Posterior vena cava (tissue), 2 donors: Measurements from ENCODE around the gene DND1. TPM values are rescaled to one million over a fixed set of nuclear protein-coding genes. Genes with fewer than 3 reads are reported as not detected.
"Not testable (repeated sequence)": the region's sequence is repeated elsewhere in the genome, so short reads cannot be mapped to it uniquely, and the experiment has no call there.

Experiments used
- DNase-seq: peaks from one replicate; pipeline ENCODE4 v3.0.0-alpha.2; 2020; ENCODE audit warnings: low spot score
- intact Hi-C, 2 donors: fragments of 100-400 bp; cut with DNase I; formaldehyde crosslinking; loops; one replicate each; pipeline versions ENCODE4 v1.14.1 to v1.14.2; 2022 to 2023
- total RNA-seq, 2 donors: library from RNA; stranded (reverse); fragmentation: NEBNext Ultra II Directional; extraction: Animal tissue kit (Norgen Biotek cat#: 25700); gene quantifications; one replicate each; pipeline ENCODE4 v1.2.1, GENCODE V29; 2021
- donor health status: DM: yes; HTN: yes; CAD: no.
- donor health status: DM: yes; HTN: yes; CAD: no.

Gene DND1
- total RNA-seq, 2 donors from 2014 or later, result 0.52 to 0.56 TPM

DNA sequence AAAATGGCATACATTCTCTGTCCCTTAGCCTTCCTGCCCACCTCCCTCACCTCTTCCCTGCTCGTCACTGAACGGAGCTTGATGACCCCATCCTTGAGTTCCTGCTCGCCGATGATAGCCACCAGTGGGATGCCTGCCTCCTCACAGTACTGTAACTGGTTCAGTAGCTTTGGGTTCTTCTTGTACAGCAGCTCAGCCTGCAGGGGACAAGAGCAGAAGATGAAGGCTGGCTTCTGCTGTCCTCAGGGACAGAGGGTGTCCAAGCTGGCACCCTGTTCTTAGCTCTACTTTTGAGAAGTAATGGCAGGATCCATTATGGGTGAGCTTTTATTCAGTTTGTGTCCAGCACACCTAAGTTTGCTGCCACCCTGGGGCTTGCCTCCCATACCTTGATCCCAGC lies 1.3 kb upstream of the DND1 start:
- intact Hi-C loops, result no loop called here

DNA sequence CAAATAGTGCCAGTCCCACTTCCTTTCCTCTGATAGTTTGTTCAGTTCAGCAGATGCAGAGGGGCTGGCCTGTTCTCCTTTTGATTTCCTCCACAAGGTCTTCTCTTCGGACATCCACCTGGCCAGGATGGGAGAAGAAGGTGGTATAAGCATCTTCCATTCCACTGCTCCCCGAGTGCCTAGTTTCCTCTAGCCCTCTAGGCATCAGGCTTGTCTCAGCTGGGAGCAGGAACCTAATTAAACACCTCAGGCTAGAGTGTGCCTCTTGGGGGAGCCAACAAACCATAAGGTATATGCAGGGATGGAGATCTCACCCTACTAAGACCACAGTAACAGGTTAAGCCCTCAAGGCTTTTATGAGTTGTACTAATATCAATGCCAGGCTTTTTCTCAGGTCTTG lies 835 bp upstream of the DND1 start:
- intact Hi-C loops, result no loop called here
- DNase-seq, result no peak

More for the DNA sequence above, 1.3 kb upstream of the DND1 start:
- no peak for DNase-seq

DNA sequence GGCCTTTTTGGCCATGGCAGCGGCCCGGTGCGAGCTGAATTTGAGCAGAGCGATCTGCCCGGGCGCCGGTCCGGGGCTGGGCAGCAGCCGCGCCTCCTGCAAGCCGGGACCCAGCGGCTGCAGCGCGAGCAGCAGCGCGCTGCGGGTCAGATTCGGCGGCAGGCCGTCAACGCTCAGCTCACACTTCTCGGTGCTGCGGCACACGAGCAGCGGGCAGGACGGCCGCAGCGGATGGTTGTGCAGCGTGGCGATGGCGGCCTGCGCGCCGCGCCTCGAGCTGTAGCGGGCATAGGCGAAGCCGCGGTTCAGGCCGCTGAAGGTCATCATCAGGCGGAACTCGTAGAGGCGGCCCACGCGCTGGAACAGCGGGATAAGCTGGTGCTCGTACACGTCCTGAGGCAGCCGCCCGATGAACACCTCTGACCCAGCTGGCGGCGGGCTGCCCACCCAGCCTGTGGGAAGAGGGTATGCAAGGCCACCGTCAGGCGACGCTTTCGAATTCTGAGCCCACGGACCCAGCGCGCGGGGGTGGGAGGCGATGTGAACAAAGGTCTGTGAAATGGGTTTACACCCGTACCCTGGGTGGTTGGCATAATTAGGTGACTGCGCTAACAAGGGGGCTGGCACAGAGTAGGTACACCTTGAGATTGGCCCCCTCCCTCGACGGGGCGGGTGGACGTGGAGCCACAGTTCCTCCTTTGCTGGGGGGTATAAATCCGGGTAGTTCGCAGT lies 755 bp downstream of the DND1 start:
- no peak for DNase-seq
- intact Hi-C loops, result no loop called here

DNA sequence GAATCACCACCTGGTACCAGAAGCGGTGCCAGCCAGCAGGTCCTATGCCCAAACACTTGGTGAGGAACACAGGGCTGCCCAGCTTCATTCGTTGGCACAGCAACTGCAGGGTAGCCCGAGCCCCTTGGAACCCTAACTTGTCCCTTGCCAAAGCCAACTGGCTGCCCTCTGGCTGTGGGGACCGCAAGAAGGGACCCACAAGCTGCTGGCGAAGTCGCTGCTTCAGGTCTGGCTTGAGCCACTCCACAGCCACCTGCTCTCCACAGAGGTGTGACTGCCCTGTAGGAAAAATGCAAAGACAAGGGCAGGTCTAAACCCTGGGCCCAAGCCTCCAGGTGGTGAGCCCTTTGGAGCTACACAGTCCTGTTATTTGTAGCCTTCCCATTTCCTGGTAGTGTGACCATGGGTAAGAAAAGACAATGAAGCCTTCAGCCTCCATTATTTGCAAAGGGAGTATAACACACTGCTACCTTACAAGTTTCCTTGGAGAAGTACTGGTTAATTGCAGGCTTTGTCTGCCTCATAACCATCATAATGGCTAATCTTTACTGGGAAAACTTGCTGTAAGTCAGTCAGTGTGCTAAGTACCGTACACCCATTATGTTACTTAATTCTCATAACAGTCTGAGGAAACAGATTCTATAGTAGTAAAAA lies 1.8 kb downstream of the DND1 start:
- DNase-seq, result no peak
- intact Hi-C loops, result no loop called here

DNA sequence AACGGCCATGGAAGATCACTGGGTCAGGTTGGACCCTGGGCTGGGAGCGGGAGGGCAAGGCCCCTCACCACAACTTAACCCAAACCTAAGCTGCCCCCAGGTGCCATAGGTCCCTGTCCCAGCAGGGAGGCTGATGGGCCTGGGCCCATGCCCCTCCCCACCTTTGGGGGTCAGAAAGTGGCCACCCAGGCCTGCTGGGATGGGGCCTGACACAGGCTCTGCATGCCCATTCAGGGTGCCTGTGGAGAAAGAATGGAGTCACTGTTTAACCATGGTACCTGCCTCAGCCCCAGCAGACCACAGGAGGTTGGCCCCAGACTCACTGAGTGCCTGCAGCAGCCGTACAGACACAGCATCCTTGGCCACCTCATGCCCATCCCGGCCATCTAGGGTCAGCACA lies 2.3 kb downstream of the DND1 start:
- DNase-seq, intact Hi-C loops: not testable (repeated sequence)

DNA sequence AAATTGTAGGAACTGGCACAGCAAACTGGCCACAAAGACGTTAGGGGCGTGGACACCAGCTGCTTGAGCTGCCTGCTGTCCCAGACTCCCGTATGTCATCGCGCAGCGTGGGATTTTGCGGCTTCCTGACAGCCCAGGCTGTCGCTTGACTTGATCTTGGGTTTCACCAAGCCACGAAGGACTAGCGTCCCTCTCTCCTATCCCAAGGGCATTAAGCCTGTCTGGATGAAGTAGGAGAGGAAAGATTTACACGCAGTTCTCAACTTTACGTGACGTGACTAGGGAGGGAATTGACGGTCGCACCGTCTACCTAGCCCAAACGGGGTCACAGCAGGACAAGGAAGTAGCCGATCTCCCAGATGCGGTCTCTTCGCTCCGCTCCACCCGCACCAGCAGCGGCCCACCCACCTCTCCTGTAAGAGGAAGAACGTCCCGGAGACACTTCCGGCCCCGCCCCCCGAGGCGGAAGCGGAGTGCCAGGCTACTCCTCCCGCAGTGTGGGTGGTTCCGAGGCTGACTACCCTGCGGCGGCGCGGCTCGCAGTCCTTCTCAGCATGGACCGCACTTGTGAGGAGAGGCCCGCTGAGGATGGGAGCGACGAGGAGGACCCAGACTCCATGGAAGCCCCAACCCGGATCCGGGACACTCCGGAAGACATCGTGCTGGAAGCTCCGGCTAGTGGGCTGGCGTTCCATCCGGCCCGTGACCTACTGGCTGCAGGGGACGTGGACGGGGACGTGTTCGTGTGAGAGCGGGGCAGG lies 8.8 kb downstream of the DND1 start, which contains the start of gene WDR55:
Gene WDR55, plus strand, starts transcription at position 546 of the 761 bp plus-strand sequence. Its CDS starts 9 bp downstream, at position 555.
- intact Hi-C loops, result no loop called here
- peak; percentile 99 for DNase-seq

DNA sequence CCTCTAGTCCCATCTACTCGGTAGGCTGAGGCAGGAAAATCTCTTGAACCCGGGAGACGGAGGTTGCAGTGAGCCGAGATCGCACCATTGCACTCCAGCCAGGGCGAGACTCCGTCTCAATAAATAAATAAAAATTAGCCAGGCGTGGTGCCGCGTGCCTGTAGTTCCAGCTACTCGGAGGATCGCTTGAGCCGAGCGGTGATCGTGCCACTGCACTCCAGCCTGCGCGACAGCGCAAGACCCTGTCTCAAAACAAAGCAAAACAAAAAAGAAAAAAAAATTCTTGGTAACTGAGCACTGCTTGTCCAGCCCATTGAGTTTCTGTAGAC lies 9.4 kb downstream of the DND1 start:
- no peak for DNase-seq
- intact Hi-C loops, result no loop called here

DNA sequence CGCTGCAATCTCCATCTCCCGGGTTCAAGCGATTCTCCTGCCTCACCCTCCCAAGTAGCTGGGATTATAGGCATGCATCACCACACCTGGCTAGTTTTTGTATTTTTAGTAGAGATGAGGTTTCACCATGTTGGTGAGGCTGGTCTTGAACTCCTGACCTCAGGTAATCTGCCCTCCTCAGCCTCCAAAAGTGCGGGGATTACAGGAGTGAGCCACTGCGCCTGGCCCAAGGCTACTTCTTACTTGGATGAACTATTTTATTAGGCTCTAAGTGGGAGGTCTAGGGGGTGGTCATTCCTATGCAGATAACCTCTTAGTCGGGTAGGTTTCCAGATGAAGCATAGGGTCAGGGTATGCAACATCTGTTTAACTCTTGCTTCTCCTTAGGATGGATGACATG lies 13.0 kb downstream of the DND1 start:
- DNase-seq, intact Hi-C loops: not testable (repeated sequence)

DNA sequence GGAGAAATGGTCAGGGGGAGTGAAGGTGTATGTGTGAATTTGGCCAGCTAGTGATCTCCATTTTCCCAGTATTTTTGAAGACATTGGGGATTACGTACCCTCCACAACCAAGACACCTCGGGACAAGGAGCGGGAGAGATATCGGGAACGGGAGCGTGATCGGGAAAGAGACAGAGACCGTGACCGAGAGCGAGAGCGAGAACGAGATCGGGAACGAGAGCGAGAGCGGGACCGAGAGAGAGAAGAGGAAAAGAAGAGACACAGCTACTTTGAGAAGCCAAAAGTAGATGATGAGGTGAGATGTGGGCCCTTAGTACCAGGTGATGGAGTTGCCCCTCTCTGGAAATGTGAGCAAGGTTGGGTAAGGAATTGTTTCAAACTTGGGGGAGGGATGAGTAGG lies 14.5 kb downstream of the DND1 start:
- no peak for DNase-seq
- intact Hi-C loops, result no loop called here

DNA sequence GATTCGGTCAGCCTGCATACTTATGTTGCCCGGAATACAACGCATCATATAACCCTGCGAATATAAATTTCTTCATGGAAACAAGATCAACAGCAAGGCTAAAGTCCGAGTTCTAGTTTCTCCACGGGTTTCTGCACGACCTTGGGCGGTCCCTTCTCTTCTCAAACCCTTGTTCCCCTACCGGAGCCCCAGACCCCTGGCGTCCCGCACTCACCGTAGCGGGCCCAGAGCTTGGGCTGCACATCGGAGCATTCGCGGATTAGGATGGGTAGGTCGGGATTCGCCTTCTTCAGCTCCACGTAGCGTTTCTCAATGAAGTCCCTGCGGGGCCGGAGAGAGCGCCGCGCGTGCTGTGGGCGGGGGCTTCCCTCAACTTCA lies 26.3 kb downstream of the DND1 start:
- intact Hi-C loops, result no loop called here
- DNase-seq, result no peak

DNA sequence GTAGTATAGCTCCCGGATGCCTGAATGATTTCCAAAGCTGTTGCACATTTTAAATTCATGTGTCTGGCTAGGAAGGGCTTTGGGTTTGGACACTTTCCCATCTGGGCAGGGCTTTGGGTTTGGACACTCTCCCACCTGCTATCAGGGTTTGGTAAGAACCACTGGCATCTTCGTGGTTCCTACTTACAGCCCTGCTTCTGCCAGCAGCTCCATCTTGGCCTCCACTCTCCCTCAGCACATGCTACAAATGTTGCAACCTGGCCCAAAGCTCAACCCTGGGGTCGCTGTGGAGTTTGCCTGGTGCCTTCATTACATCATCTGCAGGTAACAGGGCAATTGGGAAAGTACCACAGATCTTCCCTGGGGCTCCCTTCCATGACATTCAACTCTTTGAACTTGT lies 30.7 kb downstream of the DND1 start:
- peak; percentile 81 for DNase-seq
- intact Hi-C loops, result loop anchor here in 1 of 2 donors (5.0 kb wide), 1 partner anchor 95 kb away; the partner anchor contains the start of gene EIF4EBP3

DNA sequence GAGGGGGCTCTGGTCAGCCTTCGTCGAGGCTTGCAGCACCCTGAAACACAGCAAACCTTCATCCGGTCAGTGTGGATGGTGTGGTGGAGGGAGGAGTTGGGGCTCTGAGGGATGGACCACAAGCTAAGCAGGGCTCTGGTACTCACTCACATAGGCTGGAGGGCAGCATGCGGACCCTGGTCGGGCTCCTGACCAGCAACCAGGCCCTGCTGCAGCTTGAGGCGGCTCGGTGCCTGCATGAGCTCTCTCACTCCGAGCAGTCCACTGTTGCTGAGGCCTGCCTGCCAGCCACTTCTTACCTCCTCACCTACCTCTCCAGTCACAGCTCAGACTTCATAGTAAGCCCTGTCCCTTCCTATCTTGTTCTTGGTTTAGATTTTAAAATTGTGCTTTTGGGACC lies 31.7 kb downstream of the DND1 start:
- DNase-seq, result no peak
- intact Hi-C loops, result loop anchor here in 1 of 2 donors (5.0 kb wide), 1 partner anchor 94 kb away; the partner anchor contains the start of gene EIF4EBP3

DNA sequence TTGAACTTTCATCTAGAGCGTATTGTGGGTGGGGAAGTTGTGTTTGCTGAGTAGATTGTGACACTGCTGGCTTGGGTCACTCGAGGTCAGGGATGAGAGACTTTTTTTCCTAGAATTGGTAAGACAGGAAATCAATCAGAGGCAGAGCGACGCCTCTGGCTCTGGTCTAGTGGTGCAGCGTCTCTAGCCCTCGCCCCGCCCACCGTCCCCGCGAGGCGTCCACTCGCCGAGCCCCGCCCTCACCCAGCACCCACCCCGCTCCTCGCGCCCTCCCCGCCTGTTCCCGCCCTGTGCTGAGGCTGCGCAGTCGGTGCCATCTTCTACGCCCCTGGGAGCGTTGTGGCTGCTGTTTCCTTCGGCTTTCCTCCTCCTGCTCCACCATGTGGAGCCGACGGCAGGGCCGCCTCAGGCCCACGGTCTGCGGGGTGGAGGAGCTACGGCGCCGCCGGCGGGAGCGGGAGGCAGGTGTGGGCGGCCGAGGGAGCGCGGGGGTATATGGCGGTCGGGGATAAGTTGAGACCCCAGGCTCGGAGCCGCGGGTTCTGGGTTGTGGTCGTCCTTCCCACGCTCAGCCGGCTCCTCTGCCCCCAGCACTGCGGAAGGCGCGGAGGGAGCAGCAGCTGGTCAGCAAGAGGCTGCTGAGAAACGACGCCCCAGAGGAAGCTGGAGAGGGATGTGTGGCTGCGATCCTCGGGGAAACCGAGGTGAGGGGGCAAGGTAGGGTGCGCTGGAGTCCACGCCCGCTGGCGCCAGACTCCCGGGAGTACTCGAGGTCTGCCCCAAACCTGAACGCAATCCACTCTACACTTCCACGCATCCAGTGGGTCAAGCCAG lies 34.0 kb downstream of the DND1 start, which contains the start of gene TMCO6:
Gene TMCO6, plus strand, starts transcription at position 304 of the 834 bp plus-strand sequence. Its CDS starts 77 bp downstream, at position 381.
- DNase-seq, result peak; percentile 99
- intact Hi-C loops, result loop anchor here (5.0 to 10.0 kb wide), 2 partner anchors 75 to 77 kb away; partner anchors contain the start of genes APBB3 (in 2 of the 2) and SLC35A4 (in 2 of the 2)

DNA sequence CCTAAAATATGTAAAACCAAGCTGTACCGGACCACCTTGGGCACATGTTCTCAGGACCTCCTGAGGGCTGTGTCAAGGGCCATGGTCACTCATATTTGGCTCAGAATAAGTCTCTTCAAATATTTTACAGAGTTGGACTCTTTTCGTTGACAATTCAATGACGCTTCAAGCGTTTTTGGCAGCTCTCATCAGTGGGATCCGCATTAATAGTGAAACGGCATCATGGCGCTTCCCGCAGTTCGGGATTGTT lies 34.6 kb downstream of the DND1 start:
- intact Hi-C loops, result loop anchor here (5.0 to 10.0 kb wide), 2 partner anchors 74 to 77 kb away; partner anchors contain the start of genes APBB3 (in 2 of the 2) and SLC35A4 (in 2 of the 2)
- DNase-seq, result not testable (repeated sequence)

DNA sequence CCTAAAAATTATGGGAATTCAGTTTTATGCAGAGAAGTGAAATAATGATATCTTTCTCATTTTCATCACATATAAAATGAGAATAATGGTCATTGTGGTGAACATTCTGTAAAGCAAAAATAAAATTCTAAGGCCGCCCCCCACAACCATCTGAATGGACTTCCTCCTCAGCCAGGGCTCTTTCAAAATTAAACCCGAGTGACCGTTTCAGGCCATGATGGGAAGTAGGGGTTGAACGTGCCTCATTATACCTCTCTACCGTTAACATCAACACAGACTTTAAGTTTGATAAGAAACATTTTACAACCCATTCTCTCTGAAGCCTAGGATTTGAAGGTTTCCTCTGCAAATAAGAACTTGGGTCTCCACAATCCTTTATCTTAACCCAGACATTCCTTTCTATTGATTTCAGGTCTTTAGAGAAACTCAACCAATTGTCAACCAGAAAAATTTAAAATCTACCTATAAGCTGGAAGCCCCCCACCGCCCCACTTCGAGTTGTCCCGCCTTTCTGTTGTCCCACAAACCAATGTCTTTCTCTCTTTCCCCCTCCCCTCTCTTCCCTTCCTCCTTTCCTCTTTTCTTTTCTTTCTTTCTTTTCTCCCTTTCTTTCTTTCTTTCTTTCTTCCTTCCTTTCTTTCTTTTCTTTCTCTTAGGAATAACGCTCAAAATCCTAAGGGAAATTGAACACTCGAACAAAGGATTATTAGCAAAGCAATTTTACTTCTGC lies 35.8 kb downstream of the DND1 start:
- intact Hi-C loops, result loop anchor here (5.0 to 10.0 kb wide), 2 partner anchors 73 to 75 kb away; partner anchors contain the start of genes APBB3 (in 2 of the 2) and SLC35A4 (in 2 of the 2)

DNA sequence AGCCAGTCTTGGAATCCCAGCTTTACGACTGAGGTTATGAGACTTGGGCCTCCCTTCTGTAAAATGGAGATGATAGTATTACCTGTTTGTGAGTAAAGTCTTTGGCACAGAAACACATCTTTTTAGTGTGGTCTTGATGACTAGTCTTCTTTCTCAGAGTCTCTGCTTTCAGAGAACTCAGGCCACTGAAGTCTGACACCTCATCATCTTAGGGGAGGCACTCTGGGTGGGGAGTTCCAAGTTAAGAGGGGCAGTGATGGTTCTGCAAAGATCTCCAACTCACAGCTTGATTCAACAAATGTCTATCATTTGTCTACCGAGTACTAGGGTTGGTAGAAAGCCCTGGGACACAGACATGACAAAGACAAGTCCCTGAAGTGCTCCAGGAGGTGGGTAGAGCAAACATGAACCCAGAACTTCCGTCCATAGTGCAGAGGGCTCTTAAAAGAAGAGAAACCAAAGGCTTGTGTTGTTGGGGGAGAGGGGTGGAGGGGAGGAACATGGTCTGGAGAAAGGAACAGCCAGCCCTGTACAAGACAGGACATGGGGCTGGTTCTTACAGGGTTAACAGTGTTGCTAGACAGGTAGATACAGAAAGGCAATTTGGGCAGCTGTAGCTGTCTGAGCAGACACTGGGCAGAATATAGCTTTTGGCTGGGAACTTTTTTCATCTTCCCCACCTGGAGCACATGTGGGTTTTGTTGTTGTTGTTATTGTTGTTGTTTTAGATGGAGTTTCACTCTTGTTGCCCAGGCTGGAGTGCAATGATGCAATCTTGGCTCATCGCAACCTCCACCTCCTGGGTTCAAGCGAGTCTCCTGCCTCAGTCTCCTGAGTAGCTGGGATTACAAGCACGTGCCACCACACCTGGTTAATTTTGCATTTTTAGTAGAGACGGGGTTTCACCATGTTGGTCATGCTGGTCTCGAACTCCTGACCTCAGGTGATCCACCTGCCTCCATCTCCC lies 37.8 kb downstream of the DND1 start:
- DNase-seq, result no peak
- intact Hi-C loops, result loop anchor here (5.0 to 10.0 kb wide), 2 partner anchors 71 to 73 kb away; partner anchors contain the start of genes APBB3 (in 2 of the 2) and SLC35A4 (in 2 of the 2)

More for the DNA sequence above, 35.8 kb downstream of the DND1 start:
- no peak for DNase-seq

DNA sequence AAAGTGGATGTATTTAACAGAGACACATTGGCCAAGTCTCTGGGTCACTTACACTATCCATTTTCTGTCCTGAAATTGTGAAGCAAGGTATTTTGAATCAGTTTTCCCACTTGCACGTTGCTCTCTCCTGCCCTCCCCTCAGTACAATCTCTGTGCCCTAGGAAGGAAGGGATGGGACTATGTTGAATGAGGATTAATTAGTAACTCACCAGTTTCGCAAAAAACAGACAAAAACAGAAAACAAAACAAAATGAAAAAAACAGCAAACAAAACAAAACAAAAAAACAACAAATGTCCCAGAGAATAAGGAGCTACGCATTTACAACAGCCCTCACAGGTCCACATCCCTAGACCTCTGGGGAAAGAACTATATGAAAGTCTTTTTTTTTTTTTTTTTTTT lies 39.3 kb downstream of the DND1 start:
- DNase-seq, result no peak
- intact Hi-C loops, result loop anchor here in 1 of 2 donors (10.0 kb wide), 1 partner anchor 69 kb away; the partner anchor contains the start of genes APBB3 and SLC35A4
